C1 segment of cervical spinal cord (tissue), 14 donors: ENCODE data around the gene KRTAP10-11.
"Not testable (repeated sequence)": the region's sequence is repeated elsewhere in the genome, so short reads cannot be mapped to it uniquely, and the experiment has no call there.

Experiments used
- DNase-seq, 14 donors: peaks; one replicate each; lab custom pipeline; 2025; lab: John Stamatoyannopoulos, UW

KRTAP10-11 gene

GRCh38 chr21:44638506-44639330, 7.5 kb upstream of the KRTAP10-11 start:
- not testable (repeated sequence) for DNase-seq

GRCh38 chr21:44639331-44639655, 6.9 kb upstream of the KRTAP10-11 start:
- no peak for DNase-seq

GRCh38 chr21:44640761-44641160, 5.5 kb upstream of the KRTAP10-11 start:
- DNase-seq: no peak

GRCh38 chr21:44643741-44644310, 2.4 kb upstream of the KRTAP10-11 start:
- no peak for DNase-seq

- no peak for DNase-seq
Measured at GRCh38 chr21:44644878-44645277, 1.3 kb upstream of the KRTAP10-11 start.

- DNase-seq: no peak
Measured at GRCh38 chr21:44647222-44647552, 973 bp downstream of the KRTAP10-11 start.

GRCh38 chr21:44648557-44649311, 2.5 kb downstream of the KRTAP10-11 start:
- no peak for DNase-seq

GRCh38 chr21:44649521-44650100, 3.4 kb downstream of the KRTAP10-11 start:
- DNase-seq: no peak

- DNase-seq: no peak
Measured at GRCh38 chr21:44650265-44650972, 4.2 kb downstream of the KRTAP10-11 start.

- DNase-seq: no peak
Measured at GRCh38 chr21:44650973-44651675, 4.9 kb downstream of the KRTAP10-11 start.

GRCh38 chr21:44653123-44653522, 6.9 kb downstream of the KRTAP10-11 start:
- no peak for DNase-seq

- DNase-seq: no peak
Measured at GRCh38 chr21:44653656-44654575, 7.7 kb downstream of the KRTAP10-11 start.

- no peak for DNase-seq
Measured at GRCh38 chr21:44654576-44655175, 8.5 kb downstream of the KRTAP10-11 start, which contains the start of gene KRTAP12-4. Gene KRTAP12-4 (minus strand): TSS chr21:44654659. CDS start chr21:44654614, 45 bp downstream.

- no peak for DNase-seq
Measured at GRCh38 chr21:44656868-44657267, 10.7 kb downstream of the KRTAP10-11 start.

- DNase-seq: no peak
Measured at GRCh38 chr21:44657635-44658540, 11.7 kb downstream of the KRTAP10-11 start, which contains the start of gene KRTAP12-3. Gene KRTAP12-3 (plus strand): TSS chr21:44657932. CDS start chr21:44657980, 48 bp downstream.

GRCh38 chr21:44658541-44658910, 12.3 kb downstream of the KRTAP10-11 start:
- DNase-seq: no peak

GRCh38 chr21:44658913-44659595, 12.8 kb downstream of the KRTAP10-11 start:
- DNase-seq: no peak

- DNase-seq: not testable (repeated sequence)
Measured at GRCh38 chr21:44661567-44661966, 15.4 kb downstream of the KRTAP10-11 start.
